ENCODE results near the gene RUNX2.

Gene RUNX2

GRCh38 chr6:45439459-45439858 is 111.3 kb downstream of the RUNX2 start:
- TF ChIP-seq CTCF (IDR thresholded peaks at IDR 0.05; ENCODE audit: insufficient read depth, low read length, poor library complexity, severe bottlenecking), result no peak
- Histone ChIP-seq H3K4me3 (replicated peaks; ENCODE audit: low read depth, low read length) (no peak overlapping the region), H3K36me3 (ENCODE audit: control insufficient read depth, insufficient read depth, low read length) (no peaks in the 10 kb centered on the region), H3K27me3 (replicated peaks; ENCODE audit: control insufficient read depth, insufficient read depth, low read length) (peaks cover 2% of the 10 kb centered on the region)
- DNase-seq (ENCODE audit: extremely low read depth, insufficient read length), result no peak

GRCh38 chr6:45439861-45440388 is 111.8 kb downstream of the RUNX2 start:
- Histone ChIP-seq H3K4me3 (replicated peaks; ENCODE audit: low read depth, low read length) (no peak overlapping the region), H3K36me3 (ENCODE audit: control insufficient read depth, insufficient read depth, low read length) (no peaks in the 10 kb centered on the region), H3K27me3 (replicated peaks; ENCODE audit: control insufficient read depth, insufficient read depth, low read length) (peaks cover 2% of the 10 kb centered on the region)
- DNase-seq (ENCODE audit: extremely low read depth, insufficient read length), result no peak
- TF ChIP-seq CTCF (IDR thresholded peaks at IDR 0.05; ENCODE audit: insufficient read depth, low read length, poor library complexity, severe bottlenecking), result no peak

- no peak for DNase-seq (ENCODE audit: extremely low read depth, insufficient read length)
- Histone ChIP-seq H3K4me3 (replicated peaks; ENCODE audit: low read depth, low read length) (no peak overlapping the region), H3K36me3 (ENCODE audit: control insufficient read depth, insufficient read depth, low read length) (no peaks in the 10 kb centered on the region), H3K27me3 (replicated peaks; ENCODE audit: control insufficient read depth, insufficient read depth, low read length) (peaks cover 2% of the 10 kb centered on the region)
- no peak for TF ChIP-seq CTCF (IDR thresholded peaks at IDR 0.05; ENCODE audit: insufficient read depth, low read length, poor library complexity, severe bottlenecking)
These were observed 113.8 kb downstream of the RUNX2 start for GRCh38 chr6:45441851-45442453.

GRCh38 chr6:45442716-45443115 is 114.6 kb downstream of the RUNX2 start:
- H3K4me3 ChIP-seq (replicated peaks; ENCODE audit: low read depth, low read length), result no peak overlapping the region
- no peak for TF ChIP-seq CTCF (IDR thresholded peaks at IDR 0.05; ENCODE audit: insufficient read depth, low read length, poor library complexity, severe bottlenecking)
- DNase-seq (ENCODE audit: extremely low read depth, insufficient read length), result no peak
- peaks cover 2% of the 10 kb centered on the region for H3K27me3 ChIP-seq (replicated peaks; ENCODE audit: control insufficient read depth, insufficient read depth, low read length)
- H3K36me3 ChIP-seq (ENCODE audit: control insufficient read depth, insufficient read depth, low read length), result no peaks in the 10 kb centered on the region

- Histone ChIP-seq H3K27me3 (replicated peaks; ENCODE audit: control insufficient read depth, insufficient read depth, low read length) (no peaks in the 10 kb centered on the region; the same call in none of the 2 replicates), H3K36me3 (ENCODE audit: control insufficient read depth, insufficient read depth, low read length) (no peaks in the 10 kb centered on the region), H3K4me3 (replicated peaks; ENCODE audit: low read depth, low read length) (no peak overlapping the region)
- no peak for DNase-seq (ENCODE audit: extremely low read depth, insufficient read length)
- TF ChIP-seq CTCF (IDR thresholded peaks at IDR 0.05; ENCODE audit: insufficient read depth, low read length, poor library complexity, severe bottlenecking), result no peak
These were observed 117.2 kb downstream of the RUNX2 start for GRCh38 chr6:45445364-45445748.
